ENCODE data around the gene CEP70. TPM values are rescaled to one million over a fixed set of nuclear protein-coding genes. Genes with fewer than 3 reads are reported as not detected.
"Not testable (repeated sequence)": the region's sequence is repeated elsewhere in the genome, so short reads cannot be mapped to it uniquely, and the experiment has no call there.

The CEP70 gene
- total RNA-seq, 2 experiments from 2014 or later: 24.9 to 28.3 TPM

DNA sequence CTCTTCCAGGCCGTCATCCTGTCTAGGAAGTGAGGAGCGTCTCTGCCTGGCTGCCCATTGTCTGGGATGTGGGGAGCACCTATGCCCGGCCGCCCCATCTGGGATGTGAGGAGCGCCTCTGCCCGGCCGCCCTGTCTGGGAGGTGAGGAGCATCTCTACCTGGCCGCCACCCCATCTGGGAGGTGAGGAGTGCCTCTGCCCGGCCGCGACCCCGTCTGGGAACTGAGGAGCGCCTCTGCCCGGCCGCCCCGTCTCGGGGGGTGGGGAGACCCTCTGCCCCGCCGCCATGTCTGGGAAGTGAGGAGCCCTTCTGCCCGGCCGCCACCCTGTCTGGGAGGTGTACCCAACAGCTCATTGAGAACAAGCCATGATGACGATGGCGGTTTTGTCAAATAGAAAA, 72.6 kb downstream of the CEP70 start:
- H3K27ac Mint-ChIP-seq; H3K4me1 Mint-ChIP-seq; POLR2A ChIA-PET; H3K4me3 Mint-ChIP-seq; DNase-seq; H3K27me3 Mint-ChIP-seq; ATAC-seq (ENCODE audit: low read depth): not testable (repeated sequence)
- Mint-ChIP-seq H3K9me3 (peaks cover 11% of the 10 kb centered on the region), H3K36me3 (peaks cover 56% of the 10 kb centered on the region)

DNA sequence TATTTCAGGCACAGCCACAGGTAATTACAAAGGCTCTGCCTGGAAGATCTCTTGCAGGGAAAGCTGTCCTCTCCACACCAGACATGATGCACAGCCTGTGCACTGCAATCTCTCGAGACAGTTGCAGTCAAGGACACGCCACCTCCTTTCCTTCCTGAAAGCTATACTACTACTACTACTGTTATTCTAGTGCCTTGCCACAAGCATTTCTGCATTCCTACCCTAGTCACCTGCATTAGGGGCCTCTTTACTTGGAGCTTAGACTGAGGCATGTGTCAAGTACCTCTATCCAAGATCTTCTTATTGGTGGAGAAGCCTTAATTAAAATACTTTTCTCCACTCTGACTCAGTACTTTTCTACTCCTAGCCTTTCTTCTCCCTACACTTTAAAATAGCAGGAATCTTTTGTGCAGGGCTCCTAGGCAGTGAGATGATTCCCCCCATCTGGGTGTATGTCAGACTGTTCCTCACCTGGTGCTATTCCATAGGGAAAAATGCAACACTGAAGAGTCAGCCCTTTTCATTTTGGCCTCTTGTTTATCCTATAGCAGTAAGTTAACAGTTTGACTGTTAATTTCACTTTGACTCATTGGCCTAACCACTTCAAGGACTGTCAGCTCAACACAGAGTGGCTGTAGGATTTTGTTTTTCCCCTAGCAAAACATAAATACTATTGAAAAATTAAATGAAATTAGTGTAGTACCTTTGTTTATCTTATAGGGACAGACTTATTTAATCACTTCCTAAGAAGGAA, 80.8 kb downstream of the CEP70 start:
- no peak for DNase-seq

GRCh38 chr3:138511945-138512344, 82.1 kb downstream of the CEP70 start:
- DNase-seq: no peak
- POLR2A ChIA-PET: no interaction called here
- Mint-ChIP-seq H3K36me3 (peaks cover 30% of the 10 kb centered on the region), H3K4me3 (no peak overlapping the region), H3K27ac (no peak overlapping the region), H3K27me3 (no peaks in the 10 kb centered on the region), H3K9me3 (peaks cover 5% of the 10 kb centered on the region), H3K4me1 (peaks cover 11% of the 10 kb centered on the region)
- ATAC-seq (ENCODE audit: low read depth): no peak

More for the DNA sequence above, 80.8 kb downstream of the CEP70 start:
- Mint-ChIP-seq H3K9me3 (peaks cover 7% of the 10 kb centered on the region), H3K27me3 (no peaks in the 10 kb centered on the region), H3K4me3 (peak overlapping the region; percentile 19), H3K4me1 (peaks cover 11% of the 10 kb centered on the region), H3K36me3 (peaks cover 32% of the 10 kb centered on the region), H3K27ac (peak overlapping the region; percentile 59)
- POLR2A ChIA-PET: interaction anchor here (1.0 kb wide), 1 partner anchor 81 kb away, joined by 3 read pairs; the partner anchor contains the start of gene CEP70
- peak; percentile 92 for ATAC-seq (ENCODE audit: low read depth)

DNA sequence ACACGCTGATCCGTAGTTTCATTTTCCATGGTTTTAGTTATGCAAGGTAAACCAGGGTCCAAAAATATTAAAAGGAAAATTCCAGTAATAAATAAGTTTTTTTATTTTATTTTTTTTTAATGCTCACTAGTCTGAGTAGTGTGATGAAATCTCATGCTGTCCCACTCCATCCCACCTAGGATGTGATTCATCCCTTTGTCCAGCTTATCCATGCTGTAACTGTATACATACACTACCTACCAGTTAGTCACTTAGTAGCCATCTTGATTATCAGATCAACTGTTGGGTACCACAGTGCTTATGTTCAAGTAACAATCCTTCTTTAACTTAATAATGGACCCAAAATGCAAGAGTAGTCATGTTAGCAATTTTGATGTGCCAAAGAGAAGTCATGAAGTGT, 84.5 kb downstream of the CEP70 start:
- Mint-ChIP-seq H3K4me3 (no peak overlapping the region), H3K36me3 (peaks cover 17% of the 10 kb centered on the region), H3K4me1 (peaks cover 11% of the 10 kb centered on the region), H3K9me3 (no peaks in the 10 kb centered on the region), H3K27ac (no peak overlapping the region), H3K27me3 (no peaks in the 10 kb centered on the region)
- POLR2A ChIA-PET: no interaction called here
- DNase-seq (no peak), ATAC-seq (ENCODE audit: low read depth) (no peak)

- H3K27ac Mint-ChIP-seq: no peak overlapping the region
- H3K27me3 Mint-ChIP-seq: no peaks in the 10 kb centered on the region
- DNase-seq: no peak
- no peaks in the 10 kb centered on the region for H3K9me3 Mint-ChIP-seq
- POLR2A ChIA-PET: interaction anchor here (0.5 kb wide), 1 partner anchor 334 kb away, joined by 3 read pairs; no protein-coding TSS in a partner anchor
- ATAC-seq (ENCODE audit: low read depth): no peak
- no peaks in the 10 kb centered on the region for H3K4me1 Mint-ChIP-seq
- H3K4me3 Mint-ChIP-seq: no peak overlapping the region
- peaks cover 18% of the 10 kb centered on the region for H3K36me3 Mint-ChIP-seq
Measured at GRCh38 chr3:138507524-138507923, 86.5 kb downstream of the CEP70 start.

DNA sequence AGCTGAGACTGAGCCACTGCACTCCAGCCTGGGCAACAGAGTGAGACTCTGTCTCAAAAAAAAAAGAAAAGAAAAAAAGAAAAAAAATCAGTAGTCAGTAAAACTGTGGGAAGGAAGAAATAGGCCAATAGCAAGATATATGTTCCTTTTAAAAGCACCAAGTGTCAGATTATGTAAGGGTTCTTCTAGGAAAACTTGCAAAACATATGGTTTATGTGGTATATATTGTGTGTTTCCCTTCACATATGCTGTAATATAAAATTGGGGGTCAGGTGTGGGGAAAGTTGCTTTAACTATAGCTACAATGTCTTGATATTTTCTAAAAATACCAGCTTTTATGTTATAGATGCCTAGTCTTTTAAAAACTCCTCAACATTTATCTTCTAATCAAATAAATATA, 95.1 kb downstream of the CEP70 start:
- peaks cover 11% of the 10 kb centered on the region for H3K36me3 Mint-ChIP-seq
- no peak overlapping the region for H3K27ac Mint-ChIP-seq
- H3K4me3 Mint-ChIP-seq: no peak overlapping the region
- no peaks in the 10 kb centered on the region for H3K27me3 Mint-ChIP-seq
- DNase-seq (no peak), ATAC-seq (ENCODE audit: low read depth) (no peak)
- POLR2A ChIA-PET: no interaction called here
- peaks cover 2% of the 10 kb centered on the region for H3K4me1 Mint-ChIP-seq
- H3K9me3 Mint-ChIP-seq: no peaks in the 10 kb centered on the region

- H3K9me3 Mint-ChIP-seq: peaks cover 1% of the 10 kb centered on the region
- ATAC-seq (ENCODE audit: low read depth) (no peak), DNase-seq (no peak)
- POLR2A ChIA-PET: no interaction called here
- peaks cover 17% of the 10 kb centered on the region for H3K36me3 Mint-ChIP-seq
- peaks cover 2% of the 10 kb centered on the region for H3K4me1 Mint-ChIP-seq
- no peak overlapping the region for H3K27ac Mint-ChIP-seq
- no peak overlapping the region for H3K4me3 Mint-ChIP-seq
- no peaks in the 10 kb centered on the region for H3K27me3 Mint-ChIP-seq
Measured at GRCh38 chr3:138497851-138498250, 96.2 kb downstream of the CEP70 start.

GRCh38 chr3:138497021-138497420, 97.0 kb downstream of the CEP70 start:
- H3K4me1 Mint-ChIP-seq: peaks cover 2% of the 10 kb centered on the region
- no peak overlapping the region for H3K27ac Mint-ChIP-seq
- H3K27me3 Mint-ChIP-seq: no peaks in the 10 kb centered on the region
- POLR2A ChIA-PET: no interaction called here
- no peak overlapping the region for H3K4me3 Mint-ChIP-seq
- DNase-seq (no peak), ATAC-seq (ENCODE audit: low read depth) (no peak)
- H3K9me3 Mint-ChIP-seq: peaks cover 1% of the 10 kb centered on the region
- H3K36me3 Mint-ChIP-seq: peaks cover 16% of the 10 kb centered on the region

- Mint-ChIP-seq H3K4me1 (peaks cover 2% of the 10 kb centered on the region), H3K36me3 (peaks cover 17% of the 10 kb centered on the region), H3K27ac (no peak overlapping the region), H3K4me3 (no peak overlapping the region), H3K9me3 (peaks cover 2% of the 10 kb centered on the region), H3K27me3 (no peaks in the 10 kb centered on the region)
- no peak for DNase-seq
- ATAC-seq (ENCODE audit: low read depth): no peak
- POLR2A ChIA-PET: no interaction called here
Measured at GRCh38 chr3:138496436-138496835, 97.6 kb downstream of the CEP70 start.

- H3K4me3 Mint-ChIP-seq; DNase-seq; H3K9me3 Mint-ChIP-seq; H3K27ac Mint-ChIP-seq; H3K27me3 Mint-ChIP-seq; POLR2A ChIA-PET; H3K4me1 Mint-ChIP-seq; ATAC-seq (ENCODE audit: low read depth): not testable (repeated sequence)
- H3K36me3 Mint-ChIP-seq: peaks cover 19% of the 10 kb centered on the region
Measured at GRCh38 chr3:138495638-138496037, 98.4 kb downstream of the CEP70 start.

DNA sequence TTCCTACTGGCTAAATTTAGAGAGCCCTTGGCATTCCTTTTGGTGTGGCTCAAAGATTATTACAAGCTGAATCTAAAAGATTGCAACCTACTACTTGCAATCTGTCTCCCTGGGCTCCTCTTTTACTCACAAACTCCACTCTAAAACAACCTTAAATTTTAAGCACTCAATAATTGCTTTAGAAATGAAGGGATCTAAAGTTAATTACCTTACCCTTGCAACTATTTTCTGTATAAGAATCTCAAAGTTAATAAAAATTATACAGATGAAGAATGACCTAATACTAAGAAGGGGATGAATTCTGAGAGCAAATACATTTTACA, 99.5 kb downstream of the CEP70 start:
- ATAC-seq (ENCODE audit: low read depth) (no peak), DNase-seq (no peak)
- no peak overlapping the region for H3K27ac Mint-ChIP-seq
- peaks cover 2% of the 10 kb centered on the region for H3K4me1 Mint-ChIP-seq
- H3K4me3 Mint-ChIP-seq: no peak overlapping the region
- POLR2A ChIA-PET: no interaction called here
- peaks cover 3% of the 10 kb centered on the region for H3K27me3 Mint-ChIP-seq
- H3K36me3 Mint-ChIP-seq: peaks cover 15% of the 10 kb centered on the region
- peaks cover 5% of the 10 kb centered on the region for H3K9me3 Mint-ChIP-seq

- no peak overlapping the region for H3K4me3 Mint-ChIP-seq
Measured at GRCh38 chr3:138493804-138494606, 100.1 kb downstream of the CEP70 start.

DNA sequence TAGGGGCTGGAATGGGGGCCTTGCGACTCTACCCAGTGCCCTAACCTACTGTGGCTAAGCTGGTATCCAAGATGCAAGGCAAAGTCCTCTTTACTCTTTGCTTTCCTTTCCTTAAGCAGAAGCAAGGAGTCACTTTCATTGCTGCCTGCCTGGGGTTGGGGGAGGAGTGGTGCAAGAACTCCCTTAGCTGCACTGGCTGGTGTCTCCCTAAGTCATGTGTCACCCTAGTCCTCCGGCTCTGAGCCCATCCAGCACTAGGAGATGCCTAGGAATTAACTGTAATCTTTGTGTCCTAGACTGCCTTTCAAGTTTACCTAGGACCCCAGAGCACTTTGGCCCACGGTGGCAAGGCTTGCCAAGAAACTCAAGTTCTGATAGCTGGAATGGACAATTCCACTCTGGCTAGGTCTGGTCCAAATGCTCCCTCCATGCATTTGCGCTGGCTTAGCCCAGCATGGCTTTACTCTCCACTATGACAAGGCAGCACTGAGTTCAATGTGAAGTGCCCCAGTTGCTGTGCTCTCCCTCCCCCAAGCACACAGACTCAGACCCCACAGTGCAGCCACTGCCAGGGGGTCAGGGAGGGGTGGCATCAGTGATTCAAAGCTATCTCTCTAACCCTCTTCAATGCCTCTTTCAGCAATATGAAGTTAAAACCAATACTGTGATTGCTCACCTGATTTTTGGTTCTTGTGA, 100.9 kb downstream of the CEP70 start:
- ATAC-seq (ENCODE audit: low read depth): no peak
- H3K27ac Mint-ChIP-seq: no peak overlapping the region
- POLR2A ChIA-PET: no interaction called here
- peaks cover 2% of the 10 kb centered on the region for H3K4me1 Mint-ChIP-seq
- no peak overlapping the region for H3K4me3 Mint-ChIP-seq
- H3K36me3 Mint-ChIP-seq: peaks cover 16% of the 10 kb centered on the region
- peaks cover 12% of the 10 kb centered on the region for H3K9me3 Mint-ChIP-seq
- H3K27me3 Mint-ChIP-seq: peaks cover 3% of the 10 kb centered on the region
- no peak for DNase-seq

More at GRCh38 chr3:138493804-138494606, 100.1 kb downstream of the CEP70 start:
- ATAC-seq (ENCODE audit: low read depth): no peak
- Mint-ChIP-seq H3K36me3 (peaks cover 14% of the 10 kb centered on the region), H3K4me1 (peaks cover 2% of the 10 kb centered on the region), H3K27me3 (peaks cover 3% of the 10 kb centered on the region), H3K27ac (no peak overlapping the region), H3K9me3 (peaks cover 8% of the 10 kb centered on the region)
- POLR2A ChIA-PET: no interaction called here
- DNase-seq: no peak
